ENCODE data around the gene TGFB2. TPM values are rescaled to one million over a fixed set of nuclear protein-coding genes. Genes with fewer than 3 reads are reported as not detected.
A peak's percentile ranks its signal among the peaks of the same experiment; 100 is the strongest.

Gene TGFB2
- total RNA-seq, 1 donor, result 13.4 TPM

GRCh38 chr1:218350035-218350525 lies 4.9 kb downstream of the TGFB2 start:
- no peak overlapping the region for H2AFZ ChIP-seq (ENCODE audit: low read length)
- peaks cover 5% of the 10 kb centered on the region for H4K20me1 ChIP-seq (ENCODE audit: insufficient read depth, low read length)
- peak overlapping the region; percentile 87 for H3K4me3 ChIP-seq (ENCODE audit: insufficient read depth, low read length)
- H3K4me1 ChIP-seq (ENCODE audit: insufficient read depth, low read length), result peaks cover 19% of the 10 kb centered on the region
- no peak for DNase-seq (ENCODE audit: insufficient read length, low spot score, missing footprints)
- H3K79me2 ChIP-seq (ENCODE audit: insufficient read depth, low read length), result peaks cover 66% of the 10 kb centered on the region
- no peaks in the 10 kb centered on the region for H3K9me3 ChIP-seq (ENCODE audit: low read depth, low read length)
- peaks cover 10% of the 10 kb centered on the region for H3K36me3 ChIP-seq (ENCODE audit: insufficient read depth, low read length)
- peak overlapping the region; percentile 96 for H3K4me2 ChIP-seq (ENCODE audit: insufficient read depth, low read length)
- H3K27ac ChIP-seq (ENCODE audit: low read depth, low read length), result peak overlapping the region; percentile 93
- TF ChIP-seq CTCF (IDR thresholded peaks at IDR 0.05; ENCODE audit: extremely low read depth, low read depth, low read length), result no peak
- H3K27me3 ChIP-seq (ENCODE audit: insufficient read depth, low read length), result no peaks in the 10 kb centered on the region

GRCh38 chr1:218350801-218351266 lies 5.7 kb downstream of the TGFB2 start:
- Histone ChIP-seq H2AFZ (ENCODE audit: low read length) (no peak overlapping the region), H3K27ac (ENCODE audit: low read depth, low read length) (peak overlapping the region; percentile 93), H3K79me2 (ENCODE audit: insufficient read depth, low read length) (peaks cover 68% of the 10 kb centered on the region), H3K4me1 (ENCODE audit: insufficient read depth, low read length) (peaks cover 19% of the 10 kb centered on the region), H4K20me1 (ENCODE audit: insufficient read depth, low read length) (peaks cover 5% of the 10 kb centered on the region), H3K27me3 (ENCODE audit: insufficient read depth, low read length) (no peaks in the 10 kb centered on the region), H3K4me2 (ENCODE audit: insufficient read depth, low read length) (peak overlapping the region; percentile 96), H3K9me3 (ENCODE audit: low read depth, low read length) (no peaks in the 10 kb centered on the region), H3K4me3 (ENCODE audit: insufficient read depth, low read length) (peak overlapping the region; percentile 69), H3K36me3 (ENCODE audit: insufficient read depth, low read length) (peaks cover 10% of the 10 kb centered on the region)
- no peak for DNase-seq (ENCODE audit: insufficient read length, low spot score, missing footprints)
- TF ChIP-seq CTCF (IDR thresholded peaks at IDR 0.05; ENCODE audit: extremely low read depth, low read depth, low read length), result no peak

GRCh38 chr1:218351391-218352074 lies 6.4 kb downstream of the TGFB2 start:
- peaks cover 10% of the 10 kb centered on the region for H3K36me3 ChIP-seq (ENCODE audit: insufficient read depth, low read length)
- peak overlapping the region; percentile 69 for H3K4me3 ChIP-seq (ENCODE audit: insufficient read depth, low read length)
- H3K4me1 ChIP-seq (ENCODE audit: insufficient read depth, low read length), result peaks cover 19% of the 10 kb centered on the region
- H2AFZ ChIP-seq (ENCODE audit: low read length), result peak overlapping the region; percentile 51
- H3K79me2 ChIP-seq (ENCODE audit: insufficient read depth, low read length), result peaks cover 67% of the 10 kb centered on the region
- H3K4me2 ChIP-seq (ENCODE audit: insufficient read depth, low read length), result peak overlapping the region; percentile 96
- H3K27ac ChIP-seq (ENCODE audit: low read depth, low read length), result peak overlapping the region; percentile 93
- H3K27me3 ChIP-seq (ENCODE audit: insufficient read depth, low read length), result no peaks in the 10 kb centered on the region
- DNase-seq (ENCODE audit: insufficient read length, low spot score, missing footprints), result peak; percentile 73
- peak; percentile 64 for TF ChIP-seq CTCF (IDR thresholded peaks at IDR 0.05; ENCODE audit: extremely low read depth, low read depth, low read length)
- no peaks in the 10 kb centered on the region for H3K9me3 ChIP-seq (ENCODE audit: low read depth, low read length)
- H4K20me1 ChIP-seq (ENCODE audit: insufficient read depth, low read length), result peaks cover 5% of the 10 kb centered on the region

- H3K4me2 ChIP-seq (ENCODE audit: insufficient read depth, low read length), result peak overlapping the region; percentile 96
- no peak overlapping the region for H3K27ac ChIP-seq (ENCODE audit: low read depth, low read length)
- H3K4me1 ChIP-seq (ENCODE audit: insufficient read depth, low read length), result peaks cover 19% of the 10 kb centered on the region
- H2AFZ ChIP-seq (ENCODE audit: low read length), result no peak overlapping the region
- TF ChIP-seq CTCF (IDR thresholded peaks at IDR 0.05; ENCODE audit: extremely low read depth, low read depth, low read length), result no peak
- no peaks in the 10 kb centered on the region for H3K9me3 ChIP-seq (ENCODE audit: low read depth, low read length)
- no peak overlapping the region for H3K4me3 ChIP-seq (ENCODE audit: insufficient read depth, low read length)
- no peak for DNase-seq (ENCODE audit: insufficient read length, low spot score, missing footprints)
- peaks cover 10% of the 10 kb centered on the region for H3K36me3 ChIP-seq (ENCODE audit: insufficient read depth, low read length)
- H4K20me1 ChIP-seq (ENCODE audit: insufficient read depth, low read length), result peaks cover 5% of the 10 kb centered on the region
- H3K79me2 ChIP-seq (ENCODE audit: insufficient read depth, low read length), result peaks cover 64% of the 10 kb centered on the region
- no peaks in the 10 kb centered on the region for H3K27me3 ChIP-seq (ENCODE audit: insufficient read depth, low read length)
These were observed 6.9 kb downstream of the TGFB2 start for GRCh38 chr1:218352075-218352438.
